GM13977 (cell line): ENCODE results near the gene ADAMTS16.

Experiments
- DNase-seq: peaks from one replicate; pipeline ENCODE4 v3.0.0; 2012; ENCODE audit warnings: low spot score
- in situ Hi-C: fragments of 300-500 bp; cut with MboI; formaldehyde crosslinking; loops from one replicate; pipeline ENCODE4 v1.12.0; 2022; ENCODE audit warnings: low sequenced_read_pairs, low pct_unique_long_range_greater_than_20kb, mixed read lengths, inconsistent platforms; ENCODE audit not compliant: unreplicated experiment
- TF ChIP-seq, protein P1 (sequence below): IDR thresholded peaks from 2 replicates; pipeline ENCODE4 v1.5.1; 2012; ENCODE audit warnings: mild to moderate bottlenecking, control low read depth; ENCODE audit not compliant: insufficient read depth; ENCODE audit errors: extremely low read depth, missing control alignments

Gene ADAMTS16

DNA sequence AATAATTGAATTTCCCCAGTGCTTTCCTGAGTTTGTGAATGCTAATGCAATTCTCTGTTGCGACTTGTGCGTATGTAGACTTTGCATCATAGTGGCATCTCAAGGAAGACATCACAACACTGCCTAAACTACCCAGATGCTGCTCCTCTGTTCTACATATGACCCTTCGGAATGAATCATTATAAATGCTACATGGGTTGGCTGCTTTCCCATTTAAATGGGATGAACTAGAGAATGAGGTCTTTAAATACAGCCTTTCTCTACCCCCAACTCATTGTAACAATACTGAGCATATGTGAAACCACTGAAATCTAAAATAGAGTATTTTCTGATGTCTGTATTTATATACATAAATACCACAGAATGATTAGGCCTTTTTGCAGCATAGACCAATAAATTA lies 145.8 kb downstream of the ADAMTS16 start:
- TF ChIP-seq, protein P1, sequence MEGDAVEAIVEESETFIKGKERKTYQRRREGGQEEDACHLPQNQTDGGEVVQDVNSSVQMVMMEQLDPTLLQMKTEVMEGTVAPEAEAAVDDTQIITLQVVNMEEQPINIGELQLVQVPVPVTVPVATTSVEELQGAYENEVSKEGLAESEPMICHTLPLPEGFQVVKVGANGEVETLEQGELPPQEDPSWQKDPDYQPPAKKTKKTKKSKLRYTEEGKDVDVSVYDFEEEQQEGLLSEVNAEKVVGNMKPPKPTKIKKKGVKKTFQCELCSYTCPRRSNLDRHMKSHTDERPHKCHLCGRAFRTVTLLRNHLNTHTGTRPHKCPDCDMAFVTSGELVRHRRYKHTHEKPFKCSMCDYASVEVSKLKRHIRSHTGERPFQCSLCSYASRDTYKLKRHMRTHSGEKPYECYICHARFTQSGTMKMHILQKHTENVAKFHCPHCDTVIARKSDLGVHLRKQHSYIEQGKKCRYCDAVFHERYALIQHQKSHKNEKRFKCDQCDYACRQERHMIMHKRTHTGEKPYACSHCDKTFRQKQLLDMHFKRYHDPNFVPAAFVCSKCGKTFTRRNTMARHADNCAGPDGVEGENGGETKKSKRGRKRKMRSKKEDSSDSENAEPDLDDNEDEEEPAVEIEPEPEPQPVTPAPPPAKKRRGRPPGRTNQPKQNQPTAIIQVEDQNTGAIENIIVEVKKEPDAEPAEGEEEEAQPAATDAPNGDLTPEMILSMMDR = no peak
- in situ Hi-C loops = no loop called here
- no peak for DNase-seq

- in situ Hi-C loops = no loop called here
- TF ChIP-seq, protein P1 = no peak
Measured at GRCh38 chr5:5287419-5287818, 147.3 kb downstream of the ADAMTS16 start.

DNA sequence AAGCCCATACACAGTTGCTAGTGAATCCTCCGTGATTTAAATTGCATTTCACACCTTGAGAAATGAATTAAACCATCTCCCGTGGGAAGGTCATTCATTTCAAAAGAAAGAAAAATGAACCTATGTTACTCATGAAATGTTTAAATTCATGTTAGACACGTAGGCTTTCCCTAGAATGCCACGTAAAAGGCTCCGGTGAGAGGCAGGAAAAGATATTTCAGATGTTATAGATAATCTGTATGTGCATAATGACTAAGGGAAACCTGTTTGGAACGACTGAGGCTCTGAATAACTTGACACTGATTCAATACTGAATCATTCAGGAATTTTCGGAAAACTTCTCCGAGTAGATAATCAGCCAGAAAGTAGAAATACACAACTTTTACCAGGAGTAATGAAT lies 148.1 kb downstream of the ADAMTS16 start:
- DNase-seq = no peak
- in situ Hi-C loops = no loop called here
- TF ChIP-seq, protein P1 = no peak

More at GRCh38 chr5:5287419-5287818, 147.3 kb downstream of the ADAMTS16 start:
- no peak for DNase-seq

DNA sequence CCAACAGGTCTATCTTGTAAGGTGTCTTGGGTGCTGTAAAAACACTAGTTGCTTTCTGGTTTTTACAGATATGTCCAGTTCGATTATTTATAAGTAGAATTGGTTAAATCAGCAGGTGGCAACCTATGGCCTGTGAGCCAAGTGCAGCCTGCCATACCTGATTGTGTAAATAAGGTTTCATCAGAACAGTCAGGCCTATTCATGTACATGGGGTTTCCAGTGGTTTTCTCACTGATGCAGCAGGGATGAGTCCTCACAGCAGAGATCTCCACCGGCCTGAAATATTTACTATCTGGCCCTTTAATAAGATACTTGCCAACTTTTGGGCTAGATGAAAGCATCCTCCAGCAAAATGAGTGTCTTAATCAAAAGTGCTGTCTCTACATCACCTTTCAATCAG lies 149.4 kb downstream of the ADAMTS16 start:
- TF ChIP-seq, protein P1 = no peak
- no peak for DNase-seq
- in situ Hi-C loops = no loop called here

DNA sequence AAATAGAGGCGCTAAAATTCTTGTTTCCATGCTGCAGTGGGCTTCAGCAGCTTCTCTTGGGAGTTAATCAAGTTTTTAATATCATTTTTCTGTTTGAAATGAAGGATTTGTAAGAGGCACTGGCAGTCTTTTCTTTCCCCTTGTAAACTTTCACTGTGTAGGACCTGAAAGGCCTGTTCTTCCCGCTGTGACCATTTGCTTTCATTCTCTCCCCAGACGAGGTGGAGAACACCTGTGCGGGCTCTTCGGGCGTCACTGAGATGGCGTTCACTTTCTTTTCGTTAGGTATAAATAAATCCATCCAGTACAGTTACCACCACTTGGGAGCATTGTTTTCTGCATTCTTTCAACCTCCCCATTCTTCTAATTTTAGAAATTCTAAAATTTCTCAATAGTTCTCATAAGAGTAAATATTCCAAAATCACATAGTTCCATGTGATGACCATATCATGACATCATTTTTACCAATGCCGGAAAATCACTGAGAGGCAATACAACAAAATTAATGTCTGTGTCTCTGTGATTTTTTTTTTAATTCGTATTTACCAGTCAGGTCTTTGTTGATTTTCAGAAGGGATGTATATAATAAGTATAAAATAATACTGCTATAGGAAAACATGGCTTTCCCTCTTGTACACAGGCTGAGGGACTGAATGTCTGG lies 150.7 kb downstream of the ADAMTS16 start:
- TF ChIP-seq, protein P1 = no peak
- no peak for DNase-seq
- in situ Hi-C loops = no loop called here

DNA sequence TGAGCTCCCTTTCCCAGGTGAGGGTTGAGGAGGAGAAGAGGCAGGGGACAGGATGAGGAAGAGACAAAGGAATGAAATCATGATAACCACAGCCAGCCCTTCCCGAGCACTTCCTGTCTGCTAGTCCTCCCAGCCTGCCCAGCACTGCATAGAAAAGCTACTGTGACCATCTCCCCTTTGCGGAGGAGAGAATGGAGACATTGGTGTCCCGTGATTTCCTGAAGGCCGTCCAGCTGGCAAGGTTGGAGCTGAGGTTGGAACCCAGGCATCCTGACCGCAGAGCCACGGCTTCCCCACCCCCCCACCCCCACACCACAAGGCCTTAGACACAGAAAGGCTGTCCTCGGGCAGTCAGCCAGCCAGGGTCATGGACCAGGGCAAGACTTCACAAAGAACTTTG lies 151.2 kb downstream of the ADAMTS16 start:
- in situ Hi-C loops = no loop called here
- TF ChIP-seq, protein P1 = no peak
- no peak for DNase-seq
